ENCODE results near the gene MACIR. TPM values are rescaled to one million over a fixed set of nuclear protein-coding genes. Genes with fewer than 3 reads are reported as not detected.
"Not testable (repeated sequence)": the region's sequence is repeated elsewhere in the genome, so short reads cannot be mapped to it uniquely, and the experiment has no call there.

Gene MACIR, protein sequence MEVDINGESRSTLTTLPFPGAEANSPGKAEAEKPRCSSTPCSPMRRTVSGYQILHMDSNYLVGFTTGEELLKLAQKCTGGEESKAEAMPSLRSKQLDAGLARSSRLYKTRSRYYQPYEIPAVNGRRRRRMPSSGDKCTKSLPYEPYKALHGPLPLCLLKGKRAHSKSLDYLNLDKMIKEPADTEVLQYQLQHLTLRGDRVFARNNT
- total RNA-seq = 1 to 10 TPM; 9.4 to 9.8 TPM

DNA sequence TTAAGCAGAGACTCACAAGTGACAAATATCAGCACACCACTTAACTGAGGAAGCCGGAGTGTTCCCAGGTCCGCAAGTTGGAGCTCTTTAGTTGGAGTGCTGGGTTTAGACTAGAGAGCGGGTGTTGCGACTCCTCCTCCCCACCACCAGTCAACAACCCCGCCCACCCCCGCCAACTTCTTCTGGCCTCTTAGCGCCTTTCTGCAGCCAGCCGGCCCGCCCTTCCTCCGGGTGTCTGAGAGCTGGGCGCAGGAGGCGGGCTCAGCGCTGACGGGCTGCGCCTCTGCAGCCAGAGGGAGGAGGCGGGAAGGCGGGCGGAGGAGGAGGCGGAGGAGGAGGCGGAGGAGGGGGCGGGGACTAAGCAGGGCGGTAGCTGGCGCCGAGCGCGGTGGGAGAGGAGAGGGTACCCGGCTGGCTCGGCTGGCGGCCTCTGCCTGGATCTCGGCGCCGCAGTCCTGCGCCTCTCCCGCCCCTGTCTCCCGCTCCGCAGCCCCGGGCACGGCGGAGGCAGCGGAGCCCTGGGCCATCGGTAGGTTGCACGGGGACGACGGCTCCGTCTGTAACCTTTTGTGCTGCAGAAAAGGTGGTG is at the start of gene MACIR:
Gene MACIR, plus strand, starts transcription at position 396 of the 589 bp plus-strand sequence. CDS start 17,157 bp downstream, outside the sequence.
- Mint-ChIP-seq H3K9me3 (ENCODE audit: low read depth) (no peaks in the 10 kb centered on the region), H3K27me3 (peaks cover 2% of the 10 kb centered on the region), H3K4me1 (peaks cover 28% of the 10 kb centered on the region), H3K36me3 (ENCODE audit: low read depth) (no peaks in the 10 kb centered on the region), H3K27ac (peak within 1 kb of the TSS; percentile 72), H3K4me3 (peak within 1 kb of the TSS; percentile 87)
- ATAC-seq (peak; percentile 94), DNase-seq (peak; percentile 96)
- ChIA-PET POLR2A (interaction anchor here (1.2 kb wide), 1 partner anchor 138 kb away, joined by 10 read pairs; the partner anchor contains the start of genes GIN1 and PPIP5K2), CTCF (interaction anchor here (0.6 to 2.5 kb wide), 6 partner anchors 10 to 144 kb away, joined by 3 to 7 read pairs (median 4); no protein-coding TSS in a partner anchor)
- intact Hi-C loops (cut with DNase I, micrococcal nuclease) = loop anchor here (1.0 to 5.0 kb wide), 5 partner anchors 138 to 503 kb away; partner anchors contain the start of genes GIN1 (in 2 of the 2), PAM (in 2 of the 2), PPIP5K2 (in 2 of the 2) and NUDT12 (in 1 of the 2)

DNA sequence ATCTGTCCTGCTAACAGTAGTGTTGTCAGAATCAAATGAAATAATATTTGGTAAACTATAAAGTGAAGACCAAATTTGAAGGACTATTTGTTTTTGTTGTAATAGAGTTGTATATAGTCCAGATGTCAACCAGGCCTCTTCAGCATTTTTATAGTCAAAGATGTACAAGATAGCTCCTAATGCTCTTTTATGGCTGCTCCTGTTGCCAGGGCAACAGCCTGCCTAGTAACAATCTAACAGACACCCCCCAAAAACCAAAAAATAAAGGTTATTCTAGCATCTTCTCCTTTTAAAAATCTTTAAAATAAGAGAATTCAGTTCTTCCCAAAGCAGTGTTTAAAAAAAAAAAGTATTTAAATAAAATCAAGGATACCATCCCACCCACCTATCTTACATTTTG is 49.5 kb upstream of the MACIR start:
- DNase-seq (no peak), ATAC-seq (no peak)
- Mint-ChIP-seq H3K4me1 (peaks cover 18% of the 10 kb centered on the region), H3K36me3 (ENCODE audit: low read depth) (peaks cover 17% of the 10 kb centered on the region), H3K27ac (no peak overlapping the region), H3K27me3 (no peaks in the 10 kb centered on the region), H3K9me3 (ENCODE audit: low read depth) (peaks cover 3% of the 10 kb centered on the region), H3K4me3 (no peak overlapping the region)
- intact Hi-C loops (cut with DNase I, micrococcal nuclease) = no loop called here
- POLR2A ChIA-PET = no interaction called here
- CTCF ChIA-PET = interaction anchor here (0.6 kb wide), 1 partner anchor 84 kb away, joined by 3 read pairs; no protein-coding TSS in a partner anchor

- DNase-seq = no peak
- no peaks in the 10 kb centered on the region for H3K27me3 Mint-ChIP-seq
- CTCF ChIA-PET = interaction anchor here (1.1 to 2.6 kb wide), 2 partner anchors 14 to 19 kb away, joined by 3 to 12 read pairs; no protein-coding TSS in a partner anchor
- H3K4me1 Mint-ChIP-seq = peaks cover 18% of the 10 kb centered on the region
- no peaks in the 10 kb centered on the region for H3K9me3 Mint-ChIP-seq (ENCODE audit: low read depth)
- peaks cover 5% of the 10 kb centered on the region for H3K36me3 Mint-ChIP-seq (ENCODE audit: low read depth)
- H3K4me3 Mint-ChIP-seq = no peak overlapping the region
- ATAC-seq = no peak
- H3K27ac Mint-ChIP-seq = no peak overlapping the region
- POLR2A ChIA-PET = no interaction called here
- intact Hi-C loops (cut with DNase I, micrococcal nuclease) = no loop called here
These were observed 47.6 kb upstream of the MACIR start for GRCh38 chr5:103210952-103211351.

- intact Hi-C loops (cut with DNase I, micrococcal nuclease) = no loop called here
- ChIA-PET CTCF (interaction anchor here (0.8 to 2.6 kb wide), 3 partner anchors 13 to 180 kb away, joined by 3 to 12 read pairs (median 4); no protein-coding TSS in a partner anchor), POLR2A (interaction anchor here (0.7 kb wide), 1 partner anchor 12 kb away, joined by 5 read pairs; no protein-coding TSS in a partner anchor)
- peak overlapping the region; percentile 22 for H3K27ac Mint-ChIP-seq
- no peak overlapping the region for H3K4me3 Mint-ChIP-seq
- no peaks in the 10 kb centered on the region for H3K27me3 Mint-ChIP-seq
- DNase-seq (no peak), ATAC-seq (peak; percentile 63)
- no peaks in the 10 kb centered on the region for H3K9me3 Mint-ChIP-seq (ENCODE audit: low read depth)
- no peaks in the 10 kb centered on the region for H3K36me3 Mint-ChIP-seq (ENCODE audit: low read depth)
- peaks cover 18% of the 10 kb centered on the region for H3K4me1 Mint-ChIP-seq
These were observed 46.7 kb upstream of the MACIR start for GRCh38 chr5:103211576-103212561.

DNA sequence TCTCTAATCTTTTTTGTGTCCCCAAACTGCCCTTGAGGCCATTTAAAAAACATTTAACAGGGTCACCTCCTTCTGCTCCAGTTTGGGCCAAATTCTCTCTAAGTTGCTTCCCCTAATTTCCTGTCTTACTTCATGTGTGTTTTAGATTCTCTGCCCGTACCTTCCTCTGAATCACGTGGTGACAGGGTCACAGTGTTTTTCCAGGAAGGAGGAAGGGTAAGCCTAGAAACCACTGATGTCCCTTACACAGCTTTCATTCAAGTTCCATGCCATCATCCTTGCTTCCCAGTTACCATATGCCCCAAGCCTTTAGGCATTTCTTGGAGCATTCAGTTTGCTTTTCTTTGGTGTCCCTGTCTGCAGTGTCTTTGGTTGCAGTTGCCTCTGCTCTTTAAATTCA is 42.4 kb upstream of the MACIR start:
- H3K27ac Mint-ChIP-seq = peak overlapping the region; percentile 23
- POLR2A ChIA-PET = no interaction called here
- DNase-seq = no peak
- ATAC-seq = no peak
- H3K9me3 Mint-ChIP-seq (ENCODE audit: low read depth) = no peaks in the 10 kb centered on the region
- peaks cover 4% of the 10 kb centered on the region for H3K36me3 Mint-ChIP-seq (ENCODE audit: low read depth)
- H3K4me3 Mint-ChIP-seq = no peak overlapping the region
- CTCF ChIA-PET = interaction anchor here (0.8 to 4.0 kb wide), 4 partner anchors 9 to 1273 kb away, joined by 3 to 23 read pairs (median 4); no protein-coding TSS in a partner anchor
- intact Hi-C loops (cut with DNase I, micrococcal nuclease) = no loop called here
- H3K4me1 Mint-ChIP-seq = peaks cover 7% of the 10 kb centered on the region
- no peaks in the 10 kb centered on the region for H3K27me3 Mint-ChIP-seq

GRCh38 chr5:103216697-103217096 is 41.9 kb upstream of the MACIR start:
- intact Hi-C loops (cut with DNase I, micrococcal nuclease) = no loop called here
- DNase-seq (no peak), ATAC-seq (no peak)
- H3K4me1 Mint-ChIP-seq = peaks cover 6% of the 10 kb centered on the region
- H3K9me3 Mint-ChIP-seq (ENCODE audit: low read depth) = no peaks in the 10 kb centered on the region
- no peaks in the 10 kb centered on the region for H3K27me3 Mint-ChIP-seq
- POLR2A ChIA-PET = no interaction called here
- H3K36me3 Mint-ChIP-seq (ENCODE audit: low read depth) = peaks cover 4% of the 10 kb centered on the region
- no peak overlapping the region for H3K4me3 Mint-ChIP-seq
- CTCF ChIA-PET = interaction anchor here (0.6 to 4.0 kb wide), 4 partner anchors 9 to 1274 kb away, joined by 3 to 23 read pairs (median 3); no protein-coding TSS in a partner anchor
- no peak overlapping the region for H3K27ac Mint-ChIP-seq

DNA sequence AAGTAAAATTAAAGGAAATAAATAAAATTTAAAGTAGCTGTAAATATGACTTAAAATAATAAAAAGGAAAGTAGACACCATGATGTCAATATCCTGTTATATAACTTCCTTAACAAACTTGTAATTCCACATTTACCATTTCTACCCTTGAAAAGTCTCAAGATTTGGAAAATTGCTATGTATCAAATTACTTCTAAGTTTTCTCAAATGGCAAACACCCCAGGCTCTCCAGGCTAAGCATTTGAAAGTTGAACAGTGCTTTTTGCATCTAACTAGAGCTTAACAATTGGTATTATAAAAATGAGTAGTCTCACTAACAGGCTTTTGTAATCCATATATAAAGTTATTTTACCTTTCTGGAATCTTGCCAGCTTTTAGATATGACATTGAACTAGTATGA is 41.5 kb upstream of the MACIR start:
- DNase-seq = no peak
- no peak for ATAC-seq
- Mint-ChIP-seq H3K27me3 (no peaks in the 10 kb centered on the region), H3K36me3 (ENCODE audit: low read depth) (peaks cover 4% of the 10 kb centered on the region), H3K4me3 (no peak overlapping the region), H3K9me3 (ENCODE audit: low read depth) (no peaks in the 10 kb centered on the region), H3K27ac (no peak overlapping the region), H3K4me1 (peaks cover 2% of the 10 kb centered on the region)
- intact Hi-C loops (cut with DNase I, micrococcal nuclease) = no loop called here
- ChIA-PET POLR2A (no interaction called here), CTCF (interaction anchor here (0.6 to 4.0 kb wide), 3 partner anchors 8 to 672 kb away, joined by 3 to 23 read pairs (median 3); no protein-coding TSS in a partner anchor)

GRCh38 chr5:103218164-103218563 is 40.4 kb upstream of the MACIR start:
- Mint-ChIP-seq H3K27me3 (no peaks in the 10 kb centered on the region), H3K9me3 (ENCODE audit: low read depth) (no peaks in the 10 kb centered on the region), H3K4me3 (no peak overlapping the region), H3K36me3 (ENCODE audit: low read depth) (peaks cover 4% of the 10 kb centered on the region), H3K4me1 (no peaks in the 10 kb centered on the region), H3K27ac (no peak overlapping the region)
- ATAC-seq (no peak), DNase-seq (no peak)
- POLR2A ChIA-PET = no interaction called here
- CTCF ChIA-PET = interaction anchor here (0.7 kb wide), 1 partner anchor 1428 kb away, joined by 3 read pairs; no protein-coding TSS in a partner anchor
- intact Hi-C loops (cut with DNase I, micrococcal nuclease) = no loop called here

GRCh38 chr5:103219074-103219473 is 39.5 kb upstream of the MACIR start:
- H3K4me3 Mint-ChIP-seq; H3K9me3 Mint-ChIP-seq (ENCODE audit: low read depth); H3K27ac Mint-ChIP-seq; H3K27me3 Mint-ChIP-seq; DNase-seq; POLR2A ChIA-PET; H3K36me3 Mint-ChIP-seq (ENCODE audit: low read depth); CTCF ChIA-PET; ATAC-seq; intact Hi-C loops (cut with DNase I, micrococcal nuclease); H3K4me1 Mint-ChIP-seq: not testable (repeated sequence)

- H3K27me3 Mint-ChIP-seq = peaks cover 6% of the 10 kb centered on the region
- no peak overlapping the region for H3K4me3 Mint-ChIP-seq
- ChIA-PET POLR2A (no interaction called here), CTCF (interaction anchor here (0.6 to 3.1 kb wide), 9 partner anchors 10 to 541 kb away, joined by 3 to 12 read pairs (median 4); no protein-coding TSS in a partner anchor)
- H3K36me3 Mint-ChIP-seq (ENCODE audit: low read depth) = peaks cover 4% of the 10 kb centered on the region
- H3K9me3 Mint-ChIP-seq (ENCODE audit: low read depth) = no peaks in the 10 kb centered on the region
- no peak for DNase-seq
- H3K4me1 Mint-ChIP-seq = no peaks in the 10 kb centered on the region
- no peak for ATAC-seq
- no peak overlapping the region for H3K27ac Mint-ChIP-seq
- intact Hi-C loops (cut with DNase I, micrococcal nuclease) = loop anchor here in 1 of 2 experiments (5.0 to 10.0 kb wide), 2 partner anchors 178 to 541 kb away; no protein-coding TSS in a partner anchor
These were observed 35.3 kb upstream of the MACIR start for GRCh38 chr5:103223031-103223955.

All from activated CD4-positive, alpha-beta T cell treated with anti-CD3 and anti-CD28 coated beads for 36 hours (primary cell).